HG02798 (cell line): ENCODE data around the gene ERMAP.
"Not testable (repeated sequence)": the region's sequence is repeated elsewhere in the genome, so short reads cannot be mapped to it uniquely, and the experiment has no call there.

Experiments
- ATAC-seq: cut with Tn5 transposase; IDR thresholded peaks from one replicate; pipeline ENCODE4 v1.9.1; 2021; ENCODE audit warnings: mild to moderate bottlenecking; ENCODE audit not compliant: unreplicated experiment, poor library complexity

Gene ERMAP

GRCh38 chr1:42841010-42841409, 24.1 kb downstream of the ERMAP start:
- no peak for ATAC-seq

- no peak for ATAC-seq
These were observed 24.7 kb downstream of the ERMAP start for GRCh38 chr1:42841440-42842147.

GRCh38 chr1:42844592-42845140, 27.7 kb downstream of the ERMAP start:
- ATAC-seq = no peak

DNA sequence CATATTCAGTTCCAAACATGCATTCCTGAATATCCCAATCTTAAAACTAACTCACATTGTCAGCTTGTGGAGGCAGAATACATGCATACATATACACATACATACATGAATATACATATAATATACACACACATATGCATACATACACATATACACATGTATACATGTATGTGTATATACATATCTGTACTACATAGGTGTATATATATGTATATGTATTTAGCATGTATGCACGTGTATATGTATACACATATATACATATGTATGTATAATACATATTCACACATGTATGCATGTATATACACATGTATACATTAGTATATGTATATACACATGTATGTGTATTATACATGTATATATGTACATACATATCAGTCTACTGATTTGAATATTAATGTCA, 28.3 kb downstream of the ERMAP start:
- no peak for ATAC-seq

- peak; percentile 15 for ATAC-seq
These were observed 28.9 kb downstream of the ERMAP start for GRCh38 chr1:42845866-42846256.

DNA sequence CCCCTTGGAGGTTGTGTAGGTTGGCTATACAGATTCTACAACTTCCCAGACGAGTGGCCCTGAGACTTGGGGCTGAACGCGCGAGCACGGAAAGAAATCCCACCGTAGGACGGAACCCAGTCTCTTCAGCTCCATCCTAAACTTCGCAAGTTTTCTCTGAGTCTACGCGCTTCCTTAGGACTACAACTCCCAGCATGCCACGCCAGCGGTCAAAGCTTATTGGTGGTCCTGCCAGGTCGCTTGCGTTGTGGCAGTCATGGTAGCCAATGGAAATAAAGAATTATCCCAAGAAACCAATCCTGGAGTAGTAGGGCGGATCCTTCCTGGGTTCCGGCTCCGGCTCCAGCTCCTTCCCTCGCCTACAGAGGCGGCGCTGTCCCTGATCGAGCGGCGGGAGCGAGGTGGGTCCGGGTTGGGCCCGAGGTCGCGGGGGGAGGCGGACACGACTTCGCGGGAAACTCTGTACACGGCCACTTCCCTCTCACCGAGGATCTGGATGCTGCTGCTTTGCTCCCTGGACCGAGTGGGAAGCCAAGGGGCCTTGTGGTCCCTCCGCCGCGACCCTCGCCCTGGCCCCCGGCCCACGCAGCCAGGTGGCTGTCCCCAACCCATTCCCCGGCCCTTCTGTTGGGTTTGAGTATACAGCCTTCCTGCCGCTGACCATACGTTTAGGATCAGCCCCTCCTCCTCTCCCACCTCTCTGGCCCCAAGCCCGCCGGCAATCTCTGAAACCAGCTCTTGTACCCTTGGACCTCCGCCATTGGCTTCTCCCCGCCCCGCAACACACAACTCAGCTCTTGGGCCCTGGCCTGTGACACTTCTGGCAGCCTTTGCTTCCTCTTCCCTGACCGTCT, 29.6 kb downstream of the ERMAP start, which contains the start of gene ZNF691:
Gene ZNF691, plus strand, starts transcription at position 357 of the 854 bp plus-strand sequence. CDS start 3,046 bp downstream, outside the sequence.
- peak; percentile 93 for ATAC-seq

DNA sequence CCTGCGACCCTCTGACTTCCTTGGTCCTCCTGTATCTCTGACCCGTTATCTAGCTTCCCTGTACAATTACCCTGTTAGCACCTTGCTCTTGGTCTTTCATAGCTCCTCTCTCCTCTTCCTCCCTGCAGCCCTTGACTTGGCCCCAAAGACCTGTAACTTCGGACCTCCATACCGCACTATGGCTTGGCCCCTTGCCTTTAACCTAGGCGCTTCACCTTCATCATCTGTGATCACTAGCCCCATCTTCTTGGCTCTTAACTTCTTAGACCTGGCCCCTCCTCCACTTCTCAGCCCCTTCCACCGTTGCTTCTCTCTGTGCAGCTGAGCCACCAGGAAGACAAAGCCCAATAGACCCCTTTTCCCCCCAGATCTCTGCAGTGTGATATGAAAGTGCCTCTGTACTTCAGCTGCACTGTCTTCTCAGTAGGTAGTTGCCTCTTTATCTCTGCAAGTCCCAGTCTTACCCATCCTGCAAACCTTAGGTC, 30.2 kb downstream of the ERMAP start:
- no peak for ATAC-seq

GRCh38 chr1:42847721-42848460, 31.0 kb downstream of the ERMAP start:
- no peak for ATAC-seq

DNA sequence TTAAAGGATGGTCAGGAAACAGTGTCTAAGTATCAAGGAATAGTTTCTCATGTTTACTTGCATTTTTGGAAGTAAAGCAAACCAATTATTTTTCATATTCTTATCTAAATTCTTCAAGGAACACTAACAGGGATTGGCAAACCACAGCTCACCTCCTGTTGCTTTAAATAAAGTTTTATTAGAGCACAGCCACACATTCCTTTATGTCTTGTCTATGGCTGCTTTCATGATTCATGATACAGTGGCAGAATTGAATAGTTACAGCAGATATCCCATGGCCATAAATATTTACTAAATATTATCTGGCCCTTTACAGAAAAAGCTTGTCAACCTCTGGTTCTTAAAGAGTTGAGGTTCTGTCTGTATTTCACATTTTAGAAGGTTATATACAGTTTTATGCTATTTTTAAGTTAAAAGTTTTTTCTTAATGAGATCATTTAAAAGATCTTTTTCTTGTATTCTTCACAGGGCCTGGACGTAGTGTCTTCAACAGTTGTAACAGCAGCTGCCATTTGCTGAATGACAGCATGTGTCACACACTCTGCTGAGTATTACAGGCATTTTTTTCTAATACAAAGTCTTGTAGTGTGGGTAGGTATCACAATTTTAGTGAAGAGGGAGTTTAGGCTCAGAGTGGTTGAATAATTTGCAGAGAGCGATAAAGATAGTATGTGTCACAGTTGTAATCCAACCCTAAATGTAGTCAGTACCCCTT, 32.1 kb downstream of the ERMAP start:
- ATAC-seq = no peak

DNA sequence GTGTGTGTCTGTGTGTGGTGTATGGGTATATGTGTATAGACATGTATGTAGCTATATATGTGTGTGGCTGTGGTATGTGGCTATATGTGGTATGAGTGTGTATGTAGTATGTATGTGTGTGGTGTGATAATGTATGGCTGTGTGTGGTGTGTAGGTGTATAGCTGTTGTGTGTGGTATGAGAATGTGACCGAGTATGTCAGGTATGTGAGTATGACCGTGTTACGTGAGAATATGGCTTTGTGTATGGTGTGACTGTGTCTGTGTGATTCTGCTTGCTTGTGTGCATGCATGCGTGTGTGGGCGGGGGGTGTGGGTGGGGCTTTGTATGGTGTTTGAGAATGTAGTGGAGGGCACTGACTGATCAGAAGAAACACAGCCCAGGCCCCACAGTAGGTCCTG, 33.0 kb downstream of the ERMAP start:
- no peak for ATAC-seq

DNA sequence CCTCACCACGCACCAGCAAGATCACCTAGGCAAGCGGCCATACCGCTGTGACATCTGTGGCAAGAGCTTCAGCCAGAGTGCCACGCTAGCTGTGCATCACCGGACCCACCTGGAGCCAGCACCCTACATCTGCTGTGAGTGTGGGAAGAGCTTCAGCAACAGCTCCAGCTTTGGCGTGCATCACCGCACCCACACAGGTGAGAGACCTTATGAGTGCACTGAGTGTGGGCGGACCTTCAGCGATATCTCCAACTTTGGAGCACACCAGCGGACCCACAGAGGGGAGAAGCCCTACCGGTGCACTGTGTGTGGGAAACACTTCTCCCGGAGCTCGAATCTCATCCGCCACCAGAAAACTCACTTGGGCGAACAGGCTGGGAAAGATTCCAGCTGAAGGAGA, 34.5 kb downstream of the ERMAP start:
- ATAC-seq = no peak

DNA sequence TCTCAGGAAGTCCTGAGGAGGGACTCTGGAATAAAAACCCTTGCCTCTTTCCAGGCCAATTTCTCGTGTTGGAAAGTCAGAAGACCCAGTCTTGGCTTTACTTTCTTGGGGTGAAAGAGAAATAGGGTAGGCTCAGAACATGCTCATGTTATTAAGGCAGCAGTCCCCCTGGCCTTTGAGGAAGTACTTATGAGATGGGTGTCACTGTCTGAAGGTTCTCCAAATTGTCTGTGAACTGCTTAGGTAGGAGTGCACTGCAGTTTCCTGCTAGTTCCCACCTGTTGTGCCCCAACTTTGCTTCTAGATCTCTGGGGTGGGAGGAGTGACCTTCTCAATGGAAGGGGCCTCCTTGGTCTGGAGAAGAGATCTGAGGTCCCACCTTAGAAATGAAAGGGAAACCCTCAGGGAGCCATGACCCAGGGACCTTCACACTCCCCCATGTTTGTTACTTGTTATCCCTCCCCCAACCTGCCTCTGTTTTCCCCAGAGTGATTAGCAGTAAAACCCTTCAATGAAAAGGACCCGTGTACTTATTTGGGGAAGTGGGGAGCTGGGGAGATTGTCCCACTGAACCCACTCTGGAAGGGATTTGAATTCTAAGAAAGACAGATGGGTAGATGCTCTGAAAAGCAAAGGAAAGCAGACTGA, 35.2 kb downstream of the ERMAP start:
- ATAC-seq = no peak

- no peak for ATAC-seq
These were observed 35.7 kb downstream of the ERMAP start for GRCh38 chr1:42852608-42852980.

- ATAC-seq = no peak
These were observed 36.4 kb downstream of the ERMAP start for GRCh38 chr1:42853116-42853884.

GRCh38 chr1:42856554-42856953, 39.6 kb downstream of the ERMAP start:
- ATAC-seq = not testable (repeated sequence)

GRCh38 chr1:42859366-42859765, 42.4 kb downstream of the ERMAP start:
- not testable (repeated sequence) for ATAC-seq

DNA sequence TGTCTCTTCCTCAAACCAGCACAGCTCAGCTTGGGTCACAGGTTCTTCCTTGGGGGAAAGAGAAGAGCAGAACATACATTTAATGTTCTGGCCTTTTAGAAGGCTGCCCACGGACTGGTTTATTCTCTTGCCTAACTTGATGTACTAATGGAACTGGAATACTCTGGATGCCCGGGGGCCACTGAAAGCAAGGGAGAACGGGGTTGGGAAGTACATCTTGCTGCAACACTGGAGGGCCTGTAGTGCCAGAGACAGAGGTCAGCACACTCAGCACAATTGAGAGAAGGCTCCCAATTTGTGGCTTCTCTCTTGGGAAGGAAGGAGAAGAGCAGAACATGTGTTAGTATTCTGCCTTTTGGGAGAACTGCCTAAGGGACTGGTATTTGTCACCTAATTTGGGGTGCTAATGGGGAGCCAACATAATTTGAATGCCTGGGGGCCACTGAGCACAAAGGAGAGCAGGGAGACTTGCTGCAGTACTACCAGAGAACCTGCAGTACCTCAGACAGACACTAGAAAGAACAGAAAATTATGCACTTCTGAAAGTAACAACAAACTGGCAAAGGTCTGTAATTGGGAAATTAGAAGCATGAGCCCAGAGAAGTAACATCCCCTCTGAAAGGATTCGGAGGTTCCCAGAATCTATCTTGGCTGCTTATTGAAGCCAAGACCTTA, 43.6 kb downstream of the ERMAP start:
- ATAC-seq = no peak

DNA sequence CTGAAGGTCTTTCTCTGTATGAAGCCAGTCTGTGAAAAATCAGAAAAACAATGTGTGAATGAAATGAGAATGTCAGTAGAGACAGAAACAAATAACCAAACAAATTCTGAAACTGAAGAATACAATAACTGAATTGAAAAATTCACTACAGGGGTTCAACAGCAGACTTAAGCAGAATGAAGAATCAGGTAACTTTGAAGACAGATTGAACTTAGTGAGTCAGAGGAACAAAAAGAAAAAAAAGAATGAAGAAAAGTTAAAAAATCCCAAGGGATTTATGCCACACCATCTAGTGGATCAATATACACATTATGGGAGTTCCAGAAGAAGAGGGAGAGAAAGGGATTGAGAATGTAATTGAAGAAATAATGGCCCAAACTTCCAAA, 44.1 kb downstream of the ERMAP start:
- no peak for ATAC-seq
